ENCODE data around the gene FBXO15.

Gene FBXO15

DNA sequence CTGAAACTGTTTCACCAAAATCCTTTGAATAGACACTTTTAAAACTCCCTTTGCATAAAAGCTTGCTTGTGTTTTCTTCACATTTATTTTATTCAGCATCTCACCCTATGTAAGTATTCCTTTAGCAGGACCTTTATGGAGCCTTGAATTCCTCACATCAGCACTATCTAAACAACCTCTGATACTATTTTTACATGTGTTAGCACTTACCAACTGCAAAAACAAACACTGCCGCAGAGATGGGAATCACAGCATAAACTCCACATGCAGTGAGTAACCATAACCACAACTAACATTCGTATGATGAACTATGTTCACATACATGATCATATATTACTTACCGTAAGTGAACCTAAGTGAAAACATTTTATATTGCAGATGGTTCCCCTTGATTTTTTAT is 15.4 kb downstream of the FBXO15 start:
- H3K36me3 ChIP-seq (ENCODE audit: control insufficient read depth, insufficient read depth, low read length) = no peaks in the 10 kb centered on the region
- no peaks in the 10 kb centered on the region for H3K27me3 ChIP-seq (ENCODE audit: insufficient read depth, low read length, poor library complexity)
- WGBS (ENCODE audit: extremely low coverage, insufficient coverage, low lambda C conversion rate) = no CpG with 5 or more reads among the region's 3 CpGs
- H3K27ac ChIP-seq (ENCODE audit: low read depth, low read length) = no peak overlapping the region
- H3K4me2 ChIP-seq (ENCODE audit: low read length) = no peak overlapping the region
- DNase-seq = no peak
- H3K79me2 ChIP-seq (ENCODE audit: control insufficient read depth, insufficient read depth, low read length) = no peaks in the 10 kb centered on the region
- H2BK120ac ChIP-seq (ENCODE audit: low read depth, low read length) = no peak overlapping the region
- H3K56ac ChIP-seq (ENCODE audit: low read length) = no peak overlapping the region
- H3K79me1 ChIP-seq (ENCODE audit: low read length) = no peaks in the 10 kb centered on the region
- H4K8ac ChIP-seq (ENCODE audit: low read depth, low read length) = no peak overlapping the region
- no peak overlapping the region for H2BK15ac ChIP-seq (replicated peaks; ENCODE audit: low read depth)
- H4K5ac ChIP-seq (ENCODE audit: low read length) = no peak overlapping the region
- H3K9ac ChIP-seq (ENCODE audit: low read length) = no peak overlapping the region
- H3K4me1 ChIP-seq (ENCODE audit: control insufficient read depth, low read depth, low read length) = no peaks in the 10 kb centered on the region
- no peak overlapping the region for H3K23ac ChIP-seq (ENCODE audit: low read length)
- no peak overlapping the region for H3K4ac ChIP-seq (ENCODE audit: low read depth, low read length)
- H3K18ac ChIP-seq (ENCODE audit: low read length) = no peak overlapping the region
- no peak overlapping the region for H2BK5ac ChIP-seq (ENCODE audit: low read length)
- H2AK5ac ChIP-seq (ENCODE audit: low read length) = no peak overlapping the region
- no peak overlapping the region for H3K4me3 ChIP-seq (ENCODE audit: low read length)

DNA sequence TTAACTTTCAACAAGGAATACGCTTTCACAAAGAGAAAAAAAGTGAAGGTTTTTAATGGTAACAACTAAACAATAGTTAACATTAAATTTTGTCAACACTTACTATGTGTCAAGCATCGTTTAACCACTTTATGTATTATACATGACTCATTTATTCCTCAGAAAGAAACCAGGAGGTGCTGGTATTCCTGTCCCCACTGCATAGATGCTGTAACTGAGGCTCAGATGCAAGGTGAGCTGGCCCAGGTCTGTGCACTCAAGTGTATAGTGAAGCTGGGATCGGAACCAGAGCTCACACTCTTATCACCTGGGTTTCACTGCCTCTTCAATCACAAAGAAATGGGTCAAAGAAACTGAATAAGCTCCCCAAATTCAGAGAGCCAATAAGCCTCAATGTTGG is 16.5 kb downstream of the FBXO15 start:
- H2BK15ac ChIP-seq (replicated peaks; ENCODE audit: low read depth) = no peak overlapping the region
- H3K79me1 ChIP-seq (ENCODE audit: low read length) = no peaks in the 10 kb centered on the region
- H3K18ac ChIP-seq (ENCODE audit: low read length) = no peak overlapping the region
- no peak overlapping the region for H4K8ac ChIP-seq (ENCODE audit: low read depth, low read length)
- H3K4me3 ChIP-seq (ENCODE audit: low read length) = no peak overlapping the region
- no peak overlapping the region for H2BK120ac ChIP-seq (ENCODE audit: low read depth, low read length)
- H3K27ac ChIP-seq (ENCODE audit: low read depth, low read length) = no peak overlapping the region
- no peak overlapping the region for H4K5ac ChIP-seq (ENCODE audit: low read length)
- H3K9ac ChIP-seq (ENCODE audit: low read length) = no peak overlapping the region
- no peak for DNase-seq
- H3K36me3 ChIP-seq (ENCODE audit: control insufficient read depth, insufficient read depth, low read length) = no peaks in the 10 kb centered on the region
- H3K4me2 ChIP-seq (ENCODE audit: low read length) = no peak overlapping the region
- no peaks in the 10 kb centered on the region for H3K4me1 ChIP-seq (ENCODE audit: control insufficient read depth, low read depth, low read length)
- H3K23ac ChIP-seq (ENCODE audit: low read length) = no peak overlapping the region
- H3K27me3 ChIP-seq (ENCODE audit: insufficient read depth, low read length, poor library complexity) = no peaks in the 10 kb centered on the region
- no peak overlapping the region for H2BK5ac ChIP-seq (ENCODE audit: low read length)
- no CpG with 5 or more reads among the region's 3 CpGs for WGBS (ENCODE audit: extremely low coverage, insufficient coverage, low lambda C conversion rate)
- H3K4ac ChIP-seq (ENCODE audit: low read depth, low read length) = no peak overlapping the region
- no peak overlapping the region for H2AK5ac ChIP-seq (ENCODE audit: low read length)
- H3K56ac ChIP-seq (ENCODE audit: low read length) = no peak overlapping the region
- no peaks in the 10 kb centered on the region for H3K79me2 ChIP-seq (ENCODE audit: control insufficient read depth, insufficient read depth, low read length)

DNA sequence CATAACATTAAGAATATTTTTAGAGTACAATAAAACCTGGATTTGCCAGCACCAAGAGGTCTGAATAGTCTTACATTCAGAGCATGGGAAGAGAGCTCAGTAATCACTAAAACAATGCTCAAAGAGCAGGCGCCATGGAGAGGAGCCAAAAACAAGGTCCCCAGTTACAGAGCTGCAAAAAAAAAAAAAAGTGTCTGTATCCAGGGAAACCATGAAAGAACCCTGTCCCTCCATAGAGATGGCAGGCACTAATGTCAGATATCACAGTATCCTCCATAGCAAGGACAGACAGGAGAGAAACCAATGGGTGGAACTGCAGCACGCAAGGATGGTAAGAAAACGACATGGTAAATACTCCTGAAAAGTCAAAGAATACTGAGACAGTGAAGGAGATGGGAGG is 19.5 kb downstream of the FBXO15 start:
- DNase-seq = no peak
- Histone ChIP-seq H3K18ac (ENCODE audit: low read length) (no peak overlapping the region), H3K23ac (ENCODE audit: low read length) (no peak overlapping the region), H3K27me3 (ENCODE audit: insufficient read depth, low read length, poor library complexity) (no peaks in the 10 kb centered on the region), H4K8ac (ENCODE audit: low read depth, low read length) (no peak overlapping the region), H3K36me3 (ENCODE audit: control insufficient read depth, insufficient read depth, low read length) (no peaks in the 10 kb centered on the region), H3K4me1 (ENCODE audit: control insufficient read depth, low read depth, low read length) (no peaks in the 10 kb centered on the region), H3K9ac (ENCODE audit: low read length) (no peak overlapping the region), H3K56ac (ENCODE audit: low read length) (no peak overlapping the region), H3K27ac (ENCODE audit: low read depth, low read length) (no peak overlapping the region), H3K4me3 (ENCODE audit: low read length) (no peak overlapping the region), H2BK5ac (ENCODE audit: low read length) (no peak overlapping the region), H2BK120ac (ENCODE audit: low read depth, low read length) (no peak overlapping the region), H2BK15ac (replicated peaks; ENCODE audit: low read depth) (no peak overlapping the region), H3K4me2 (ENCODE audit: low read length) (no peak overlapping the region), H3K79me2 (ENCODE audit: control insufficient read depth, insufficient read depth, low read length) (no peaks in the 10 kb centered on the region), H4K5ac (ENCODE audit: low read length) (no peak overlapping the region), H3K4ac (ENCODE audit: low read depth, low read length) (no peak overlapping the region), H2AK5ac (ENCODE audit: low read length) (no peak overlapping the region), H3K79me1 (ENCODE audit: low read length) (no peaks in the 10 kb centered on the region)
- WGBS (ENCODE audit: extremely low coverage, insufficient coverage, low lambda C conversion rate) = no CpG with 5 or more reads among the region's 3 CpGs

DNA sequence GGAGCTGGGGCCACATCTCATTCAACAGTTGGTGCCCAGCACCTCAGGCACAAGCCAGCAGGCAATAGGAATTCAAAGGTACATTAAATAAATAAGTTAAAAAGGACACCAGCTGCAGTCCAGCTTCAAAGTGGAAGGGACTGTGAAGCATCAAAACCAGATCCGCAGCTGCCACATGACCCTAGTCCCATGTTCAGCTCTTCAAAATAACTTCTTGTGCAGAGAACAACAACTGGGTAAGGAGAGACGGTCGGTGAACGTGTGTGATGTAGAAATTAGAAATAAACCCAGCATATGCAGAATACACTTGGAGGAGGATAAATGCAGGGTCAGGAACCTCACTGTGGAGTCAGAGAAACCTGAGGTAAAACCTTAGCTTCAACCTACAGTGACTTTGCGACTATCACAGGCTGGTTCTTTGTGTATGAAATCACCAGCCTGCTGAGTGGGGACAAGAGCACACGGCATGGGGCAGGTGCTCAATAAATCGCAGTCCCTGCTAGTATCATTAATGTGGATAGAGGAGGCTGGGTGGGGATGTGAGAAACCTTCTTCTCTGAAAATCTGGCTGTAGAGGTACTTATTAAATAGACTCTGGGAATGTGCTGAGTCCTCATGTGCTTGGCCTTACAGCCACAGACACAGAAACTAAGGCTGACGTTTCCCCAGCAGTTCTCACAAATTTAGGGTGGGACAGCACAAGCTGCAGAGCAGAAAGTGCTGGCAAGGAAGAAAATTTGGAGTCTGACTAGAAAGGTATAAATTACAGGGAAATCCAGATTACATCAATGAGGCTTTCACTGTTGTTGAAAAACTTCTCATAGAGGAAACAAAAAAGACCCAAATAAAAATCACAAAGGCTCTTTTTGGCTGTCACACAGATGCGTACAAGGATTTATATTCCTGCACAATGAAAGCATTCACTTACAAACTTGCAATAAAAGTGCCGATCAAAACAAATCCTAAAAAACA is 20.7 kb downstream of the FBXO15 start:
- Histone ChIP-seq H3K4me1 (ENCODE audit: control insufficient read depth, low read depth, low read length) (no peaks in the 10 kb centered on the region), H2AK5ac (ENCODE audit: low read length) (no peak overlapping the region), H3K9ac (ENCODE audit: low read length) (no peak overlapping the region), H3K36me3 (ENCODE audit: control insufficient read depth, insufficient read depth, low read length) (no peaks in the 10 kb centered on the region), H2BK15ac (replicated peaks; ENCODE audit: low read depth) (no peak overlapping the region), H4K5ac (ENCODE audit: low read length) (no peak overlapping the region), H3K4me2 (ENCODE audit: low read length) (no peak overlapping the region), H2BK5ac (ENCODE audit: low read length) (no peak overlapping the region), H3K27me3 (ENCODE audit: insufficient read depth, low read length, poor library complexity) (no peaks in the 10 kb centered on the region), H3K79me2 (ENCODE audit: control insufficient read depth, insufficient read depth, low read length) (no peaks in the 10 kb centered on the region), H2BK120ac (ENCODE audit: low read depth, low read length) (no peak overlapping the region), H3K18ac (ENCODE audit: low read length) (no peak overlapping the region), H3K4me3 (ENCODE audit: low read length) (no peak overlapping the region), H3K79me1 (ENCODE audit: low read length) (no peaks in the 10 kb centered on the region), H3K23ac (ENCODE audit: low read length) (no peak overlapping the region), H3K27ac (ENCODE audit: low read depth, low read length) (no peak overlapping the region), H4K8ac (ENCODE audit: low read depth, low read length) (no peak overlapping the region), H3K56ac (ENCODE audit: low read length) (no peak overlapping the region), H3K4ac (ENCODE audit: low read depth, low read length) (no peak overlapping the region)
- DNase-seq = no peak
- no CpG with 5 or more reads among the region's 10 CpGs for WGBS (ENCODE audit: extremely low coverage, insufficient coverage, low lambda C conversion rate)

DNA sequence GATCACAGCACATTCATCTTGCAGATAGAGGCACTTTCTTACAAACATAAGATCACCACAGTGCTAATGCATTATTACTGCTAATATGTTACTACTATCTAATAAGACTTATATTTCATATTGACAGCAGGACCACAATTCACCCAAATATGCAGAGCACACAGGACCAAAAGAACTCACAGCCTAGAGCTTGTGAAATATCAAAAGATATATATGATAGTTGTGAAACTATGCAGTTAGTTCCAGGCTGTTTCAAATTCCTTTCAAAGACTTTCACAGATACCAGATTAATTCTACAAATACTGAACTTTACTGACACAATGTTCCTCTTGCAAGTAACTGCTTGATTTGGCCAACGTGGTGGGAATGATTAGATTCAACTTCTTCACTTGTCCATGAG is 23.0 kb downstream of the FBXO15 start:
- H4K8ac ChIP-seq (ENCODE audit: low read depth, low read length) = no peak overlapping the region
- no peak overlapping the region for H2AK5ac ChIP-seq (ENCODE audit: low read length)
- H3K18ac ChIP-seq (ENCODE audit: low read length) = no peak overlapping the region
- H2BK5ac ChIP-seq (ENCODE audit: low read length) = no peak overlapping the region
- no peaks in the 10 kb centered on the region for H3K79me2 ChIP-seq (ENCODE audit: control insufficient read depth, insufficient read depth, low read length)
- no peak overlapping the region for H3K4me2 ChIP-seq (ENCODE audit: low read length)
- H3K23ac ChIP-seq (ENCODE audit: low read length) = no peak overlapping the region
- no peak overlapping the region for H3K27ac ChIP-seq (ENCODE audit: low read depth, low read length)
- no peak overlapping the region for H2BK15ac ChIP-seq (replicated peaks; ENCODE audit: low read depth)
- no peak overlapping the region for H3K56ac ChIP-seq (ENCODE audit: low read length)
- H3K79me1 ChIP-seq (ENCODE audit: low read length) = no peaks in the 10 kb centered on the region
- no peaks in the 10 kb centered on the region for H3K27me3 ChIP-seq (ENCODE audit: insufficient read depth, low read length, poor library complexity)
- H4K5ac ChIP-seq (ENCODE audit: low read length) = no peak overlapping the region
- DNase-seq = no peak
- H3K9ac ChIP-seq (ENCODE audit: low read length) = no peak overlapping the region
- no peak overlapping the region for H3K4me3 ChIP-seq (ENCODE audit: low read length)
- H3K4me1 ChIP-seq (ENCODE audit: control insufficient read depth, low read depth, low read length) = no peaks in the 10 kb centered on the region
- H3K4ac ChIP-seq (ENCODE audit: low read depth, low read length) = no peak overlapping the region
- no peak overlapping the region for H2BK120ac ChIP-seq (ENCODE audit: low read depth, low read length)
- H3K36me3 ChIP-seq (ENCODE audit: control insufficient read depth, insufficient read depth, low read length) = no peaks in the 10 kb centered on the region
- WGBS (ENCODE audit: extremely low coverage, insufficient coverage, low lambda C conversion rate) = no CpG with 5 or more reads among the region's 1 CpG

DNA sequence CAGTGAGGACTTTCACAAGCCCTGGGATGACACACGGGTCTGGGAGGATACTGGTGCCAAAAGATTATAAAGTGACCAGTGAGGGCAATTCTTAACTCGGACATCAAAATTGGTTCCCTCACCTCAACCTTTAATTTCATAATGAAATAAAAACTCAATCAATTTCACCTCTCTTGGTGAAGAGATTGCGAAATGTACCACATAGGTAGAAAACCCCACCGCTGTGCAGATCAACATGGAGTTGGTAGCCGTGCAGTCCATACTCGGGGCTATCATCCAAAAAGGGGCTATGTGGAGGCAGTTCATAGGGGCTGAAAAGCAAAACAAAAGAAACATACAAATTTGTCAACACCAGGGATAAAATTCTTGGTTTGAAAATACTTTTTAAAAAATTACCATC is 24.4 kb downstream of the FBXO15 start:
- Histone ChIP-seq H2AK5ac (ENCODE audit: low read length) (no peak overlapping the region), H3K9ac (ENCODE audit: low read length) (no peak overlapping the region), H4K8ac (ENCODE audit: low read depth, low read length) (no peak overlapping the region), H3K4me1 (ENCODE audit: control insufficient read depth, low read depth, low read length) (no peaks in the 10 kb centered on the region), H3K27ac (ENCODE audit: low read depth, low read length) (no peak overlapping the region), H3K27me3 (ENCODE audit: insufficient read depth, low read length, poor library complexity) (no peaks in the 10 kb centered on the region), H3K79me2 (ENCODE audit: control insufficient read depth, insufficient read depth, low read length) (no peaks in the 10 kb centered on the region), H3K4ac (ENCODE audit: low read depth, low read length) (no peak overlapping the region), H2BK15ac (replicated peaks; ENCODE audit: low read depth) (no peak overlapping the region), H2BK120ac (ENCODE audit: low read depth, low read length) (no peak overlapping the region), H3K18ac (ENCODE audit: low read length) (no peak overlapping the region), H3K4me2 (ENCODE audit: low read length) (no peak overlapping the region), H4K5ac (ENCODE audit: low read length) (no peak overlapping the region), H2BK5ac (ENCODE audit: low read length) (no peak overlapping the region), H3K36me3 (ENCODE audit: control insufficient read depth, insufficient read depth, low read length) (no peaks in the 10 kb centered on the region), H3K79me1 (ENCODE audit: low read length) (no peaks in the 10 kb centered on the region), H3K23ac (ENCODE audit: low read length) (no peak overlapping the region), H3K56ac (ENCODE audit: low read length) (no peak overlapping the region), H3K4me3 (ENCODE audit: low read length) (no peak overlapping the region)
- no CpG with 5 or more reads among the region's 6 CpGs for WGBS (ENCODE audit: extremely low coverage, insufficient coverage, low lambda C conversion rate)
- no peak for DNase-seq
